ENCODE measurements around the gene EIF1AD. TPM values are rescaled to one million over a fixed set of nuclear protein-coding genes. Genes with fewer than 3 reads are reported as not detected.
A peak's percentile ranks its signal among the peaks of the same experiment; 100 is the strongest.
"Not testable (repeated sequence)": the region's sequence is repeated elsewhere in the genome, so short reads cannot be mapped to it uniquely, and the experiment has no call there.

The EIF1AD gene
- total RNA-seq, 1 donor from 2014 or later: 28.7 TPM

DNA sequence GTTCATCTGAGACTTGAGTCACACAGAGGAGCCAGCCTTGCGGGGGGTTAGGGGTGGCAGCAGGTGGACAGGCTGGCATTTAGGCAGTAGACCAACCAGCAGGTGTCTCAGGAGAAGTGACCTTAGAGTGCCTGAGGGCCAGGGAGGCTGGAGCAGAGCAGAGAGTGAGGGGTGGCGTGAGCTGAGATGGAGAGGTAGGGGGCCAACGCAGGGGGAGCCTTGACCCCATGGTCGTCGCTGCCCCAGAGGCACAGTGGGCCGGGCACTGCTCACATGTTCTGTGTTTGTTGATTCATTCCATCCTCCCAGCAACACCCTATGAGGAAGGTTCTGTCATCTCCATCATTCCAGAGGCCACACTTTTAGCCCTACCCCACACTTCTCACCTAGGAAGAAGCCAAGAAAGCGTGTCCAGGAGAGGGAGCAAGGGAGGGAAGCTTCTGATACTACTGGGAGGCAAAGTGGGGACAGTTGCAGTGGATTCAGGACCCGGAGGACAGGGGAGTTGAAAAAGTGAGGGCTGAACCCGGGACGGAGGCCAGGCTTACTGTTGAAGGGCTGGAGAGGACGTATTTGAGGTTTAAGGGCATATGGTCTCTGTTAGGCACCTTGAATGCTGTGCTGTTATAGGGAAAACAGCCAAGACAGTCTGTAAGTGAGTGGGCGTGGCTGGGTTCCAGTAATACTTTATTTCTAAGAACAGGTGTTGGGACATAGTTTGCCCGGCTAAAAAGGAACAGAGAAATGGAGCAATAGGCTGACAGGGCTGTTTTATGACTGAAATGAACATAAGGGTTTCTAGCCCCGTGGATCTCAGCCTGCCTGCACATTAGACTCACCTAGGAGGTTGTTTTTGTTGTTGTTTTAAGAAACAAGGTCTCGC is 33.1 kb downstream of the EIF1AD start:
- DNase-seq (ENCODE audit: low spot score): no peak

DNA sequence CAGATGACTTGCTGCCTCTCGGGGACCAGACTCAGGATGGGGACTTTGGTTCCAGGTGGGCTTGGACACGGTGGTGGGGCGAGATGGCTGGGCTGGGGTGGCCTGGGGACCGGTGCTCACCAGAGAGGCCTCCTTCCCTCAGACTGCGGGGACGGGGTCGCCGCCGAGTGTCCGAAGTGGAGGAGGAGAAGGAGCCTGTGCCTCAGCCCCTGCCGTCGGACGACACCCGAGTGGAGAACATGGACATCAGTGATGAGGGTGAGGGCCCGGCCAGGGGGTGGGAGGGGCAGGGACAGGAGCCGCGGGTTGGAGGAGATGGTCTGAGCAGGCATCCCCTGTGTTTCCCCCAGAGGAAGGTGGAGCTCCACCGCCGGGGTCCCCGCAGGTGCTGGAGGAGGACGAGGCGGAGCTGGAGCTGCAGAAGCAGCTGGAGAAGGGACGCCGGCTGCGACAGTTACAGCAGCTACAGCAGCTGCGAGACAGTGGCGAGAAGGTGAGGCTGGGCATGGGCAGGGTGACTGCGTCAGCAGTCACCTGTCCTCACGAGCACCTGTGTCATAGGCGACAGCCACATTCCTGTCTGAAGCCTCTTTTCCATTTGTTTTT is 34.5 kb downstream of the EIF1AD start:
- DNase-seq (ENCODE audit: low spot score): no peak

DNA sequence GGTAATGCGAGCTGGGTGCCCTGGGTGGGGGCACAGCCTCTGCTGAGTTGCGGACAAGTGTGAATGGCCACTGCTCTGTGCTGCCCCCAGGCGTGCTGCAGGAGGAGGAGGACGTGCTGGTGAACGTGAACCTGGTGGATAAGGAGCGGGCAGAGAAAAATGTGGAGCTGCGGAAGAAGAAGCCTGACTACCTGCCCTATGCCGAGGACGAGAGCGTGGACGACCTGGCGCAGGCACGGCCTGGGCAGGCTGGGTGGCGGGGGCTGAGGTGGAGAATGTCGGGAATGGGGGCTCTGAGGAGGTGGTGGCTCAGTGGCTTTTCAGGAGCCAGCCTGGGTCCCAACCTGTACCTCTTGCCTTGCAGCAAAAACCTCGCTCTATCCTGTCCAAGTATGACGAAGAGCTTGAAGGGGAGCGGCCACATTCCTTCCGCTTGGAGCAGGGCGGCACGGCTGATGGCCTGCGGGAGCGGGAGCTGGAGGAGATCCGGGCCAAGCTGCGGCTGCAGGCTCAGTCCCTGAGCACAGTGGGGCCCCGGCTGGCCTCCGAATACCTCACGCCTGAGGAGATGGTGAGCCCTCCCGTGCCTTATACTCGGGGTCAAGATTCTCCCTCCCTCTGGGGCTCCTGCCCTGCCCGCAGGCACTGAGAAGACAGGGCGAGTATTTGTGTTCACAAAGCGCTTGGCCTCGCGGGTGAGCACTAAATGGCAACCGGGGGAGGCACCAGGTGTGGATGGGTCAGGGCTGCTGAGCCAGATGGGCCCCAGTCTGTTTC is 35.8 kb downstream of the EIF1AD start:
- no peak for DNase-seq (ENCODE audit: low spot score)

DNA sequence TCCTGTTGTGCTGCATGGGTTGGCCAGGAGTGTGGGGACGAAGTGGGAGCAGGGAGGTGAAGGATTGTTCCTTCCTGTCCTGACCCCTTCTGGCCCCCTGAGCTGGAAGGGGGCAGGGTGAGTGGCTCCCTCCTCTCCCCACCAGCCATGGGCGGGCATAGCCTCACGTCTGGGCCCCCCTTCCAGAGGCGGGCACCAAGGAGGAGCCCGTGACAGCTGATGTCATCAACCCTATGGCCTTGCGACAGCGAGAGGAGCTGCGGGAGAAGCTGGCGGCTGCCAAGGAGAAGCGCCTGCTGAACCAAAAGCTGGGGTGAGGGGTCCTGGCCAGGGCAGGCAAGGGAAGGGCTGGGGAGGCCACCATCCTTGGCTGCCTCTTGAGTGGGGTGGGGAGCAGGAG is 37.1 kb downstream of the EIF1AD start:
- DNase-seq (ENCODE audit: low spot score): no peak

DNA sequence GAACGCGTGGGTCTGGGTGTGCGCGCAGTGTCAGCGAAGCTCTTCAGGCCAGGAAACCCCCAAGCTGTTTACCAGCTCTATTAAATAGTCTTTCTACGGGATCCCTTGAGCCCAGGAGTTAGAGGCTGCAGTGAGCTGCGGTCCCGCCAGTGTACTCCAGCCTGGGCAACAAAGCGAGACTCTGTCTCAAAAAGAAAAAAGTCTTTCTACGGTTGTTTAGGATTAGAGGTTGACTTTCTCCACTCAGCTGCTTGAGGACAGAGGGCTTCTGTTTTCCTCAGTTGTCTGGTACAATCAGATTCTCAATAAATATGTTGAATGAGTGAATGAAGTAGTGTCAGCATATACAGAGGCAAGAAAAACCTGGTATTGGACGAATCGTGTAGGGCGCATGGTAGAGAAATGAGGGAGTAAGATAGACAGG is 39.8 kb downstream of the EIF1AD start:
- no peak for DNase-seq (ENCODE audit: low spot score)

DNA sequence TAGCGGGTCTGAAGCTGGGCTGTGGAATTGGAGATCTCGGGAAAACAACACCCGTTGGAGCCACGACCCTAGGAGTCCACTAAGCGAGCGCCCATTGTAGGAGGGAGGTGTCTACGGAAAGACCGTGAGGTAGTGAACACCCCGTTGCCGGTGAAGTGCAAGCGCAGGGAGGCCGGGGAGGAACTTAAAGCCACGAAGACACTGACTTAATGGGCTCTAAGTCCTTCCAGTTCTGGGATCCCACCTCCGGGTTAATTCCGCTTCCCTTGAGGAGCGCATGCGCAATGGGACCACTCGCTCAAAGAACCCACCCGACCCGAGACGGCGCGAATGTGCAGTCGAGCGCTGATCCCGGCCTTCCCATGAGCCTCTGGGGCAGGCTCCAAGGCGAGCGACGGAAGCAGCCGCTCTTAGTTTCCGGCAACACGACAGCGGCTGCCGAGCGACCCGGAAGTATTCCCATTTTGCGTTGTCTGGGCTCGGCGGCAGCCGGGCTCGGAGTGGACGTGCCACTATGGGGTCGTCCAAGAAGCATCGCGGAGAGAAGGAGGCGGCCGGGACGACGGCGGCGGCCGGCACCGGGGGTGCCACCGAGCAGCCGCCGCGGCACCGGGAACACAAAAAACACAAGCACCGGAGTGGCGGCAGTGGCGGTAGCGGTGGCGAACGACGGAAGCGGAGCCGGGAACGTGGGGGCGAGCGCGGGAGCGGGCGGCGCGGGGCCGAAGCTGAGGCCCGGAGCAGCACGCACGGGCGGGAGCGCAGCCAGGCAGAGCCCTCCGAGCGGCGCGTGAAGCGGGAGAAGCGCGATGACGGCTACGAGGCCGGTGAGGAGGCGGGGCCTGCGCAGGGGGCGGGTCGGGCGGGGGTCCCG is 40.5 kb downstream of the EIF1AD start, which contains the start of gene SART1:
SART1 (plus strand) TSS at position 468 of the 874 bp plus-strand sequence; CDS start at position 515, 47 bp downstream.
- peak; percentile 97 for DNase-seq (ENCODE audit: low spot score)

DNA sequence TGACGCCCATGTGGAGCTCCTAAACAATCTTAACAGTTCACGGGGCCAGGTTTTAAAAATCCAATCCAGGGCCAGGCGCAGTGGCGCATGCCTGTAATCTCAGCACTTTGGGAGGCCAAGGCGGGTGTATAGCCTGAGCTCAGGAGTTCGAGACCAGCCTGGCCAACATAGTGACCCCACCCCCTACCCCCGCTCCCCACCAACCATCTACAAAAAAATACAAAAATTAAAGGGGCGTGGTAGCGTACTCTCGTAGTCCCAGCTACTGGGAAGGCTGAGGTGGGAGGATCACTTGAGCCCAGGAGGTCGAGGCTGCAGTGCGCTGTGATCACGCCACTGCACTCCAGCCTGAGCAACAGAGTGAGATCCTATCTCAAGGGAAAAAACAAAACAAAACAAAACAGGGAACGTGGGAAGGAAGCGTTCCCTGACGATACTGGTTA is 41.1 kb downstream of the EIF1AD start:
- DNase-seq (ENCODE audit: low spot score): no peak

DNA sequence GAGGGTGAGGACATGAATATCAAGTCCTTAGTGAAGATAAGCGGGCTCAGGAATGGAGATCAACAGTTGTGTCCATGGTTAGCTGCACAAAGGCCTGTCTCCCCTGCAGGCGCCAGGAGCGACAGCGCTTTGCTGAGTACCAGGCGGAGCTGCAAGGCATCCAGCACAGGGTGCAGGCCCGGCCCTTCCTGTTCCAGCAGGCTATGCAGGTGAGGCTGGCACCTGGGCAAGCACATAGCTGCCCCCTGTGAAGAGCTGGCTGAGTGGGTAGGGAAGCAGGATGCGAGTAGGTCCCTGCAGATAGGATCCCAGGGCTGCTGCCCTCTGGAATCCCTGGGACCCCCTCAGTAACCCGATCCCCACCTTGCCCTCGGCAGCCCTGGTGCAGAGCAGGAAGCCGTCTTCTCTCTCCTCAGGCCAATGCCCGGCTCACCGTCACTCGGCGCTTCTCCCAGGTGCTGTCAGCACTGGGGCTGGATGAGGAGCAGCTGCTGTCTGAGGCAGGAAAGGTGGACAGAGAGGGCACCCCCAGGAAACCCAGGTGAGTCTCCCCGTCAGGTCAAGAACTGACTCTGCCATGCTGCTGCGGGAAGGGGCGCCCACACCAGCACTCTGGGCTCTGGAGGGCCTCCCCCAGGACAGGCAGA is 43.1 kb downstream of the EIF1AD start:
- no peak for DNase-seq (ENCODE audit: low spot score)

DNA sequence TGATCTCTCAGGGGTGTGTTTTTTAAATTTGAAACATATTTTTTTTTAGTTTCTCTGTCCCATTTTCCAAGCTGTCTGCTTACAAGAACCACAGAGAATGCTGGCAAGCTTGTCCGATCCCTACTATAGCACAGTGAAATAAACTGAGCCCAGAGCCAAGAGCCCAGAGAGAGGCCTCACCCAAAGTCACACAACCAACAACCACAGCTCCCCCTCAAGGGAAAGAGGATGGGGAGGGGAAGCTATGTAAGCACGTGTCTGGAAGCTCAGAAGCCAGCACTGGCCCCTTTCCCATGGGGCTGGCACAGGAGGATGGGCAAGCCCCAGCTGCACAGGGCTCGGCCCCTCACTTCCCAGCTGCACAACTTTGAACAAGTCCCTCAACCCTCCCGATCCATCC is 43.7 kb downstream of the EIF1AD start:
- DNase-seq (ENCODE audit: low spot score): no peak

DNA sequence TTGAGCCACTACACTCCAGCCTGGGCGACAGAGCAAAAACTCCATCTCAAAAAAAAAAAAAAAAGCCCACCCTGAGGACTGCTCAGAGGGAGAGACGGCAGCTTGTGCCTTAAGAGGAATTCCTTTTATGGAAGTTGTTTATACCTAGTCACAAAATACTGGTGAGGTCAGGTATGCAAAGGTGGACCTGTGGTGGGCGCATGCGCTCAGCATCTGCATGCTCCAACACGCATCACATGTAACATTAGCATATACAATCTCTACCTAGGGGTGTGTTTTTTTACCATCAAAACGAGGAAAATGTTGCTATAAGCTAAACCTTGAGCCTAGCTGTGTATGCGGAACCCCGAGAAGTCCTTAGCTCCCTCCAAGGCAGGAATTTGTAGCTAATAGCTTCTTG is 47.2 kb downstream of the EIF1AD start:
- DNase-seq (ENCODE audit: low spot score): no peak

DNA sequence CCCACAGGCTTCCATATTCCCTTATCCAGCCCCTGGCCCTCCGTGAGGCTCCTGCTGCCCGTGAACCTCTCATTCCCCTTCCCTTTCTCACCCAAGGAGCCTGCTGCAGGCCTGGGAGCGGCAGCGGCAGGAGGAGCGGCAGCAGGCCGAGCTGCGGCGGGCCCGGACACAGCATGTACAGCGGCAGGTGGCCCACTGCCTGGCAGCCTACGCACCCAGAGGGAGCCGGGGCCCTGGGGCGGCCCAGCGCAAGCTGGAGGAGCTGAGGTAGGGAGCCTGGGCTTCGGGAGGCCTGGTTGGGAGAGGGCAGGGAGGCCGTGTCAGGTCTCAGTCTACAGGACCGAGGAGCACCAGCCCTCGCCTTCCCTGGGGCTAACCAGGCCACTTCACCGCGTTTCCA is 48.5 kb downstream of the EIF1AD start:
- no peak for DNase-seq (ENCODE audit: low spot score)

DNA sequence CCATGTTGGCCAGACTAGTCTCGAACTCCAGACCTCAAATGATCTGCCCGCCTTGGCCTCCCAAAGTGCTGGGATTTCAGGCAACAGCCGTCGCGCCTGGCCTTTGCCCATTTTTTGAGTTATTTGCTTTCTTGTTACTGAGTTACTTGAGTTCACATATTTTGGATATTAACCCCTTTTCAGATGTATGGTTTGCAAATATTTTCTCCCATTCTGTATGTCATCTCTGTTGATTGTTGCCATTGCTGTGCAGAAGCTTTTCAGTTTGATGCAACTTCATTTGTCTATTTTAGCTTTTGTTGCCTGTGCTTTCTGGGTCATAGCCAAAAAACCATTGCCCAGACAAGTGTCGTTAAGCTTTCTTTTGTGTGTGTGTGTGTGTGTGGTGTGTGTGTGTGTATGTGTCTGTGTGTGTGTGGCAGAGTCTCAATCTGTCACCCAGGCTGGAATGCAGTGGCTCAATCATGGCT is 49.9 kb downstream of the EIF1AD start:
- DNase-seq (ENCODE audit: low spot score): no peak

DNA sequence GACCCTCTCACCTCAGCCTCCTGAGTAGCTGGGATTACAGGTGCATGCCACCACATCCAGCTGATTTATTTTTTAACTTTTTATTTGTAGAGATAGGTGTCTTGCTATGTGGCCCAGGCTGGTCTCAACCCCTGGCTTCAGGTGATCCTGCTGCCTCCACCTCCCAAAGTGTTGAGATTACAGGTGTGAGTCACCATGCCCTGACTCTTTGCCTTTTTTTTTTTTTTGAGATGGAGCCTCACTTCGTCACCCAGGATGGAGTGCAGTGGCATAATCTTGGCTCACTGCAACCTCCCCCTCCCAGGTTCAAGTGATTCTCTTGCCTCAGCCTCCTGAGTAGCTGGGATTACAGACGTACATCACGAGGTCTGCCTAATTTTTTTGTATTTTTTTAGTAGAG is 50.3 kb downstream of the EIF1AD start:
- DNase-seq (ENCODE audit: low spot score): not testable (repeated sequence)

DNA sequence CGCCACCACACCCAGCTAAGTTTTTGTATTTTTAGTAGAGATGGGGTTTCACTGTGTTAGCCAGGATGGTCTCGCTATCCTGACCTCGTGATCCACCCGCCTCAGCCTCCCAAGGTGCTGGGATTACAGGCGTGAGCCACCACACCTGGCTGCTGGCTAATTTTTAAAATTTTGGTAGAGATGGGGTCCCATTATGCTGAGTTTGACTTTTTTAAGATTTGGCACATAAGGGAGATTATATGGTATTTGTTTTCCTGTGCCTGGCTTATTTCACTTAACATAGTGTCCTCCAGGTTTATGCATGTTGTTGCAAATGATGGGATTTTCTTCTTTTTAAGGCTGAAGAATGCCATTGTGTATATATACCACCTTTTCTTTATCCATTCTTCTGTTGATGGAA is 51.2 kb downstream of the EIF1AD start:
- not testable (repeated sequence) for DNase-seq (ENCODE audit: low spot score)

DNA sequence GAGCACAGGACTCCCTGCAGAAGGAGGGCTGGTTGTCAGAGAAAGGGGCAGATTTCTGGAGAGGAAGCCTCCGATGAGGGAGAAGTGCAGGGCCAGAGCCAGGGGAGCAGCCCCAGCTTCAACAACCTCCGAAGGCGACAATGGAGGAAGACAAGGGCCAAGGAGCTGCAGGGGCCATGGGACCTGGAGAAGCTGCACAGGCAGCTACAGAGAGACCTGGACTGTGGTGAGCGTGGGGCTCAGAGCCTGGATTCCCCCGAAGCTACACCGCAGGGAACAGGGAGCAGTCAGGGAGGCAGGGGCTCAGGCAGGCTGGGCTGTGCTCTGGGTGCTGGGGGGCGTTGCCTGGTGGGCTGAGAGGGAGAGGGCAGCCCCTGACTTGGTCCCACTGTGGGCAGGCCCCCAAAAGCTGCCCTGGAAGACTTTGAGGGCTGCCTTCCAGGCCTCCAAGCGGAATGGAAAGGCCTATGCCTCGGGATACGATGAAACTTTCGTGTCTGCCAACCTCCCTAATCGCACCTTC is 54.3 kb downstream of the EIF1AD start:
- DNase-seq (ENCODE audit: low spot score): no peak

DNA sequence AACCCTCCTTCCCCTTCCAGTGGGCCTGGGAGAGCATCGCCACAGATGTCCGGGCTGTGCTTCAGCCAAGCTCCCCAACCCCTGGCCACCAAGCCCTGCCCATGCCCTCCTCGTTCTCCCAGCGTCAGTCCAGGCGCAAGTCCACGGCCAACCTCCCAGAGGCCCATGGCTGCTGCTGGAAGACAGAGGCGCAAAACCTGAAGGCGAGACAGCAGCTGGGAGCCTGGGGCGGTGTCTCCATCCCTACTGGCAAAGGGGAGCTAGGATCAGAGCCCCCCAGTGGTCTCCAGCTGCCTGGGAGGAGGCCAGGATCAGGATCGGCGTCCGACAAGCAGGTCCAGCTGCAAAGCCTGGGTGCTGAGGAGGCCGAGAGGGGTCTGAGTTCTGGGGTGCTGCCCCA is 54.8 kb downstream of the EIF1AD start:
- no peak for DNase-seq (ENCODE audit: low spot score)

DNA sequence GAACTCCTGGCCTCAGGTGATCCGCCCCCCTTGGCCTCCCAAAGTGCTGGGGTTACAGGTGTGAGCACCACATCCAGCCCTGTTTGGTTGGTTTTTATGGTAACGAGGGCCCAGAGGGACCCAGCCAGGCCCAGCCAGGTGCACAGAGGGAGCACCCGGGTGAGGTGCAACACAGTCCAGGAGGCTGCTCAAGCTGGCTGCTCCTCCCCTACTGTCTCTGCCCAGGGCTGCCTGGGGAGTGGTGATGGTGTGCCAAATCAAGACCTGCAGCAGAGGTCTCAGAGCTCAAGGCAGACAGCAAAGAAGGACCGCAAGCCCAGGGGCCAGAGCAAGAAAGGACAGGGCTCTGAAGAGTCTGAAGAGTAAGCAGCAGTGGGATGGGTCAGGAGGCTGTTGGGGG is 55.3 kb downstream of the EIF1AD start:
- DNase-seq (ENCODE audit: low spot score): no peak

All from ureter (tissue), 1 donor.